GM12864 (cell line): Measurements from ENCODE around the gene TLR2.

Experiments used
- DNase-seq: peaks from one replicate; pipeline ENCODE4 v3.0.0-alpha.2; 2011; ENCODE audit warnings: low read depth
- H3K4me3 ChIP-seq: 2 replicates; pipeline ENCODE4 v1.5.1; 2011; ENCODE audit warnings: mild to moderate bottlenecking, low read depth, low read length, control low read depth
- CTCF ChIP-seq: IDR thresholded peaks from 2 replicates; pipeline ENCODE4 v1.5.1; 2011; ENCODE audit warnings: low read depth, mild to moderate bottlenecking, moderate library complexity, low read length, control low read depth, inconsistent platforms; ENCODE audit errors: missing control alignments

Gene TLR2

GRCh38 chr4:153639833-153640802 is 44.0 kb upstream of the TLR2 start:
- H3K4me3 ChIP-seq, result no peak overlapping the region
- DNase-seq, result no peak
- no peak for TF ChIP-seq CTCF

- TF ChIP-seq CTCF, result no peak
Measured at GRCh38 chr4:153641532-153641931, 42.5 kb upstream of the TLR2 start.

GRCh38 chr4:153643406-153644383 is 40.4 kb upstream of the TLR2 start:
- peak; percentile 56 for DNase-seq

More at GRCh38 chr4:153641532-153641931, 42.5 kb upstream of the TLR2 start:
- no peak overlapping the region for H3K4me3 ChIP-seq
- DNase-seq, result peak; percentile 13

GRCh38 chr4:153645183-153645582 is 38.9 kb upstream of the TLR2 start:
- peak; percentile 60 for TF ChIP-seq CTCF
- no peak overlapping the region for H3K4me3 ChIP-seq
- no peak for DNase-seq

More at GRCh38 chr4:153643406-153644383, 40.4 kb upstream of the TLR2 start:
- peak; percentile 44 for TF ChIP-seq CTCF
- H3K4me3 ChIP-seq, result no peak overlapping the region

GRCh38 chr4:153646261-153646660 is 37.8 kb upstream of the TLR2 start:
- no peak overlapping the region for H3K4me3 ChIP-seq
- DNase-seq, result no peak
- no peak for TF ChIP-seq CTCF

DNA sequence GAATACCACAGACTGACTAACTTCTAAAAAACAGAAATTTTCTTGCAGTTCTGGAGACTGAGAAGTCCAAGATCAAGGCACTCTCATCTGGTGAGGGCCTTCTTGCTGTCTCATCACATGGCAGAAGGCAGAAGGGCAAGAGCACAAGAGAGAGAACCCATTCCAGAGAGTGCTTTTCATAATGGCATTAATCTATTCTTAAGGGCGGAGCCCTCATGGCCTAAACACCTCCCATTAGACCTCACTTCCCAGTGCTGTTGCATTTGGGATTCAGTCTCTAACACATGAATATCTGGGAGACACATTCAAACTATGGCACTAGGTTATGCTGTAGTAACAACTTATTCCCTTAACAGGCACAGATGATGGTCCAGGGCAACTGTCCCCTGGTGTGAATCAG is 37.1 kb upstream of the TLR2 start:
- no peak for DNase-seq
- H3K4me3 ChIP-seq, result no peak overlapping the region
- no peak for TF ChIP-seq CTCF
